ENCODE results near the gene ZPBP2.
"Not testable (repeated sequence)": the region's sequence is repeated elsewhere in the genome, so short reads cannot be mapped to it uniquely, and the experiment has no call there.

The ZPBP2 gene, protein sequence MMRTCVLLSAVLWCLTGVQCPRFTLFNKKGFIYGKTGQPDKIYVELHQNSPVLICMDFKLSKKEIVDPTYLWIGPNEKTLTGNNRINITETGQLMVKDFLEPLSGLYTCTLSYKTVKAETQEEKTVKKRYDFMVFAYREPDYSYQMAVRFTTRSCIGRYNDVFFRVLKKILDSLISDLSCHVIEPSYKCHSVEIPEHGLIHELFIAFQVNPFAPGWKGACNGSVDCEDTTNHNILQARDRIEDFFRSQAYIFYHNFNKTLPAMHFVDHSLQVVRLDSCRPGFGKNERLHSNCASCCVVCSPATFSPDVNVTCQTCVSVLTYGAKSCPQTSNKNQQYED

DNA sequence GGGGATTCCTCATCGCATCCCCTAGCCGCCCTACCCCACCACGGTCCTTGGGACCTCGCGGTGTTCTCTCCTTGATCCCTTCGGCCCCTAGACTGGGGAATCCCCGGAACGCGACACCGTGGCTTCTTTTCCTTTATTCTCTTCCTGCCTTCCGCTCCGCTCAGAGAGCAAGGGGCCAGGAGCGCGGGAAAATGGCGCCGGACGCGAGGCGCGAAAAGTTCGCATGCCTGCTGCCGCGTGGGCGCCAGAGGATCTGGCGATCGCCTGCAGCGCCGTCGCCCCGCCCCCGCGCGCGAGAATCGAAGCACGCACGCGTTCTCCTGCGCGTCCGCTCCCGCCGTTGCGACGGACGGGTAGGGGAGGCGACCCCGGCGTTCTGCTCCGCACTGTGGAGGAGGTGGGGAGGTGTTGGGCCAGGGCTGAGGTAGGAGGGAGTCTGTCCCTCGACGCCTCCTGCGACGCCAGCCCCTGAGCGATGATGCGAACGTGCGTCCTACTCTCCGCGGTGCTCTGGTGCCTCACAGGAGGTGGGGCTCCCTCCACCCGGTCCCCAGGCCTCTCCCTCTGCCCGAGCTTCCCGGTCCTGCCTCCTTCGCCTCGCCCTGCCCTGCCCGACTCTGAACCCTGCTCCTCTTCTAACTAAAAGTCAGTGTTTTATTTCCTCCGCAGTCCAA lies at the start of gene ZPBP2:
Gene ZPBP2, plus strand, starts transcription at position 323 of the 674 bp plus-strand sequence. Its CDS starts 153 bp downstream, at position 476.
- DNase-seq (ENCODE audit: low read depth): peak; percentile 24

DNA sequence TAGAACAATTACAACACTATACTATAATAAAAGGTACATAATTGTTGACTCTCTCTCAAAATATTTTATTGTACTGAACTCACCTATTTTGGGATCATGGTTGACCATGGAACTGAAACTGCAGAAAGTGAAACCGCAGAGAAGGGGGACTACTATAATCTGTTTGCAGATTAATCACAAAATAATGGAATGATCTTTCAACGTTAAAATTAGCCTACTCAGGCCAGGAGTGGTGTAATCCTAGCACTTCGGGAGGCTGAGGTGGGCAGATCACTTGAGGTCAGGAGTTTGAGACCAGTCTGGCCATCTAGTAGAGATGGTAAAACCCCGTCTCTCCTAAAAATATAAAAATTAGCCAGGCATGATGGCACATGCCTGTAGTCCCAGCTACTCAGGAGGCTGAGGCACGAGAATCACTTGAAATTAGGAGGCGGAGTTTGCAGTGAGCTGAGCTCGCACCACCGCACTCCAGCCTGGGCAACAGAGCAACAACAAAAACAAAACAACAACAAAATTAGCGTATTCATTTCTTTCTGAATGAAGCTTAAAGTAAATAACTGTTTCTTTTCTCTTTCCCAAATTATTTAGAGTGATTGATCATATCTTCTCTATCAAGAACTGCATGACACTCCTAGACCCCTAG lies 49.5 kb upstream of the ZPBP2 start:
- DNase-seq (ENCODE audit: low read depth): no peak

DNA sequence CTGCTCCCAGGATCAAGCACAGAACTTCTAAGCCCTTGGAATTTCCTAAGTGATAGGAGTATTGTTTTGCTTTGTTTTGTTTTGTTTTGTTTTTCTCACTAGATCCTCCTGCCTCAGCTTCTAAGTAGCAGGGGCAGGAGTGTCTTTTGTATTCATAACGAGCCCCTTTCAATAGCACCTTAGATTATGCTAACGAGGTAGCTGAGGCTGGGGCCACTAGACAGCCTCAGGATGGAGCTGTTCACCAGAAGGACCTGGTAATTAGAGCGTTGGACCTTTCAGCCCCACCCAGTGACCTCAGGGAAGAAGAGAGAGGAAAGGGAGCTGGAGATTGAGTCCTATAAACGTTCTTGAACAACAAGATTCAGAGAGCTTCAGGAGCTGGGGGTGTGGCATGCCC lies 47.5 kb upstream of the ZPBP2 start:
- DNase-seq (ENCODE audit: low read depth): no peak

DNA sequence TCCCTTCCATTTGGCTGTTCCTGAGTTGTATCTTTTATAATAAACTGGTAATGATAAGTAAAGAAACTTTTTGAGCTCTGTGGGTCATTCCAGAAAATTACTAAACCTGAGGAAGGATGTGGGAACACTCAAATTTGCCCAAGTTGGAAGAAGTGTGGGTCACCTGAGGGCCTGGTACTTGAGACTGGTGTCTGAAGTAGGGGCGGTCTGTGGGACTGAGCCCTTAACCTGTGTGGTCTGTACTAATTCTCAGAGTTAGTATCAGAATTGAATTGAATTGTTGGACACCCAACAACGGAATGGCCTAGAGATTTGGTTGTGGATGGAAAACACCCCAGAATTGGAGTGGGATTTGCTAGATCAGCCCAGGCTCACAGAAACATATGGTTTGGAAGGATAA lies 47.0 kb upstream of the ZPBP2 start:
- DNase-seq (ENCODE audit: low read depth): no peak

DNA sequence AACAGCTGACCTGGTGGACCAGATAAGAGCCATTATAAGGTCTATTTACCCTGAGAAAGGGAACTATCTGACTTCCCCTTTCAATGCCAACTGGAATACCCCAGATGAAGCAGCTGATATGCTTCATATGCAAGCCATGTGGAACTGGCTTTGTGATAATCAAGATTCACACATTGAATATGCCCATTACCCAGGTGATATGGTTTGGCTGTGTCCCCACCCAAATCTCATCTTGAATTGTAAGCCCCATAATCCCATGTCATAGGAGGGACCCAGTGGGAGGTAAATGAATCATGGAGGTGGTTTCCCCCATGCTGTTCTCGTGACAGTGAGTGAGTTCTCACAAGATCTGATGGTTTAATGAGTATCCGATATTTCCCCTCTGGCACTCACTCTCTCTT lies 46.0 kb upstream of the ZPBP2 start:
- no peak for DNase-seq (ENCODE audit: low read depth)

DNA sequence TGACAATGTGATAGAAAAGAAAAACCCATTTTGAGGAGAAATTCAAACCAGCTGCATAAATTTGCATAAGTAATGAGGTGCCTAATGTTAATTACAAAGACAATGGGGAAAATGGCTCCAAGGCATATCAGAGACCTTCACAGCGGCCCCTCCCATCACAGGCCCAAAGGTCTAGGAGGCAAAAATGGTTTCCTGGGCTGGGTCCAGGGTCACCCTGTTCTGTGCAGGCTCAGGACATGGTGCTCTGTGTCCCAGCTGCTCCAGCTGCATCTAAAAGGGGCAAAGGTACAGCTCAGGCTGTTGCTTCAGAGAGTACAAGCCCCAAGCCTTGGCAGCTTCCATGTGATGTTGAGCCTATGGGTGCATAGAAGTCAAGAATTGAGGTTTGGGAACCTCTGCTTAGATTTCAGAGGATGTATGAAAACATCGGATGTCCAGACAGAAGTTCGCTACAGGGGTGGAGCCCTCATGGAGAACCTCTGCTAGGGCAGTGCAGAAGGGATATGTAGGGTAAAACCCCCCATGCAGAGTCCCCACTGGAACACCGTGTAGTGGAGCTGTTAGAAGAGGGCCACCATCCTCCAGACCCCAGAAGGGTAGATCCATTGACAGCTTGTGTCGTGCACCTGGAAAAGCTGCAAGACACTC lies 44.5 kb upstream of the ZPBP2 start:
- no peak for DNase-seq (ENCODE audit: low read depth)

DNA sequence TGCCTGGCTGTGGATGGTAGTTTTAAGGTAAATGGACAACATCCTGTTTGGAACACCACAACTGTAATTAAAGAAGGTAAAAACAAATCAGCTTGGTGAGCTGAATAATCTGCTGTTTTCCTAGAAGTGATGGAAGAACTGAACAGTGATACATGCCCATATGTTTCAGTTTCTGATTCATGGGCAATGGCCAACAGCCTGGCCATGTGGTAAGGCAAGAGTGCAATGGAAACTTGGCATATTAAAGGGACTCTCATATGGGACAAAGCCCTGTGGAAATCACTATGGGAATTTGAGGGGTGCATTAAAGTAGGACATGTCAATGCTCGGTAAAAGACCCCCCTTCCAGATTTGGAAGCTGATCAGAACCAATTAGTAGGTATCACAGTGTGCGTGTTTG lies 41.7 kb upstream of the ZPBP2 start:
- no peak for DNase-seq (ENCODE audit: low read depth)

DNA sequence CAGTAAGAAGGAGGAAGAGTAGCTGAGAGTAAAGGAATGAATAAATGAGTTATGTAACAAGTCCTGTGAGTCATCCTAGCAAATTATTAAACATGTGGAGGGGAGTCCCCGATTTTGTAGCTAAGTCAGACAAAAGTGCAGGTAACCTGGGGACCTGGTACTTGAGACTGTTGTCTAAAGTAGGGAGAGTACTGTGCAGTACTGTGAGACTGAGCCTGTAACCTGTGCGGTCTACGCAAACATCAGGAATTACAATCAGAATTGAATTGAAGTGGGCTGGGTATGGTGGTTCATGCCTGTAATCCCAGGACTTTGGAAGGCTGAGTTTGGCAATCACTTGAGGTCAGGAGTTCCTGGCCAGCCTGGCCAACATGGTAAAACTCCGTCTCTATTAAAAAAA lies 39.6 kb upstream of the ZPBP2 start:
- no peak for DNase-seq (ENCODE audit: low read depth)

DNA sequence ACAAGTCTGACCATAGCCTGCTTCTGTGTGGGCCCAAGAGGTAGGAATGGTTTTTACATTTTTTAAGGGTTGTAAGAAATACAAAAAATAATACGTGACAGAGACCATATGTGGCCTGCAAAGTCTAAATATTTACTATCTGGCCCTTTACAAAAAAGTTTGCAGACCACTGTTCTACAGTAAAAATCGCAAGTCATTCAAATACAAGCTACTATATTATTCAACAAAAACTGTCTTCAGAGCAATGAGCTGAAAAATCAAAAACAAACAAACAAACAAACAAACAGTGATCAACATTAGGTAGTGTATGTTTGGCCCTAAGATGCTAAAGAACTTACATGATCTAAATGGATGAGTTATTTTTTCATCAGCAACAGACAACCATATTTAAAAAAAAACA lies 36.4 kb upstream of the ZPBP2 start:
- DNase-seq (ENCODE audit: low read depth): no peak

DNA sequence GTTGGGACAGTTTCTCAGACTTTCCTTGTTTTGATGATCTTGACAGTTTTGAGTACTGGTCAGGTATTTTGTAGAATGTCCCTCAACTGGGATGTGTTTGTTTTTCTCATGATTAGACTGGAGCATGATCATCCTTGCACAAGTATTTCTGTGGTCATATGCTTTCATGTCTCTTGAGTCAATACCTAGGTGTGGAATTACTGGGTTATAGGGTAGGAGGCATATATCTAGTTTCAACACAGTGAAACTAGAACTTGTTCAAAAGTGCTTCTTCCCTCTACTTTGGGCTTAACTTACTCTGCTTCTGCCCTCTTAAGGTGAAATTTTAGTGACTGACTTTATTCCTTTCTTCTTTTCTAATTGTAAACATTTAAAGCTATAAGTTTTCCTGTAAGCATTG lies 34.0 kb upstream of the ZPBP2 start:
- DNase-seq (ENCODE audit: low read depth): no peak

DNA sequence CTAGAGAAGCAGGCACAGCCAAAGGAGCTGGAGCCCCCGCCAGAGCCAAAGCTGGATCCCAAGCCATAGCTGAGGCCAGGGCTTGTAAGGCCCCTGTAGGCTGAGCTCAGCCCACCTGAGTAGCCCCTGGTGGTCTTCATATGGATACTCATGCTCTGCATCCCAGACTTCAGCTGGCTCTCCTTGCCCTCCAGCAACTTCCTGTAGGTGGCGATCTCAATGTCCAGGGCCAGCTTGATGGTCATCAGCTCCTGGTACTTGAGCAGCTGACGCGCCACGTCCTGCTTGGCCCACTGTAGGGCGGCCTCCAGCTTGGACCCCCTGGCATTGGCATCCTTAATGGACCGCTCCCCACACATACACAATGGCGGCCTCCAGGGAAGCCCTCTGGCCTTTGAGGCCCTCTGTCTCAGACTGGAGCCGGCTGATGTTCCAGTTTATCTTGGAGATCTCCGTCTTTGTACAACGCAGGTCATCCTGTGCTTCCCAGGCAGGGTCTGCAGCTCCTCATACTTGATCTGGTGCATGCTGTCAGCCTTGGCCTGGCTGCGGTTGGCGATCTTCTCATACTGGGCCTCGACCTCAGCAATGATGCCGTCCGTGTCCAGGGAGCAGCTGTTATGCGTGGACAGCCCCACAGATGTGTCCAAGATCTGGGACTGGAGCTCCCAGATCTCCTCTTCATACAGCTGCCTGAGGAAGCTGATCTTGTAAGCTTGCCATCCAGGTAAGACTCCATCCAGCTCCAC lies 32.8 kb upstream of the ZPBP2 start:
- no peak for DNase-seq (ENCODE audit: low read depth)

DNA sequence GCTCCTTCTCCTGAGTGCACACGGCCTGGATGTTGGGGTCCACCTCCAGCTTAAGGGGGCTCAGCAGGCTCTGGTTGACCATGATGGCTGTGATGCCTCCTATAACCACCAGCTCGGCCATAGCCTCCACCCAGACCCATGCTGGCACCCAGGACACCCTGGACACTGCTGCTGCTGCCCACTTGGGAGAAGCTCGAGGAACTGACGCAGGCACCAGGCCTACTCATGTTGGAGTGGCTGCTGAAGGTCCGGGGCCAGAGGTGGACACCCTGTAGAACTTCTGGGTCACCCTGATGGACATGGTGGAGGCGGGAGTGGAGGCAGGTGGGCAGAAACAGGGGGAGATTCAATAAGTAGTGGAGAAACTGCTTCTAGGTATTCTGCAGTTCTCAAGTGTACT lies 31.9 kb upstream of the ZPBP2 start:
- no peak for DNase-seq (ENCODE audit: low read depth)

DNA sequence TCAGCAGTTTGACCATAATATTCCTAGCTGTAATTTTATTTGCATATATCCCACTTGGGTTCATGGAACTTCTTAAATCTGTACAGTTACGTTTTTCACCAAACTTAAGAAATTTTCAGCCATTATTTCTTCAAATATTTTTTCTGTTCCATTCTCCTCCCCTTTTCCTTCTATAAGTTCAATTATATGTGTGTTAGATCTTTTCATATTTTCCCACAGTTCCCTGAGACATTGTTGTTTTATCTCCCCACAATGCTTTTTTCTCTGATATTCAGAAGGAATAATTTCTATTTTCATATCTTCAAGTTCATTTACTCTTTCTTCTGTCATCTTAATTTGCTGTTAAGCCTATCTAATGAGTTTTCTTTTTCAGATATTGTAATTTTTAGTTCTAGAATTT lies 29.9 kb upstream of the ZPBP2 start:
- DNase-seq (ENCODE audit: low read depth): no peak

DNA sequence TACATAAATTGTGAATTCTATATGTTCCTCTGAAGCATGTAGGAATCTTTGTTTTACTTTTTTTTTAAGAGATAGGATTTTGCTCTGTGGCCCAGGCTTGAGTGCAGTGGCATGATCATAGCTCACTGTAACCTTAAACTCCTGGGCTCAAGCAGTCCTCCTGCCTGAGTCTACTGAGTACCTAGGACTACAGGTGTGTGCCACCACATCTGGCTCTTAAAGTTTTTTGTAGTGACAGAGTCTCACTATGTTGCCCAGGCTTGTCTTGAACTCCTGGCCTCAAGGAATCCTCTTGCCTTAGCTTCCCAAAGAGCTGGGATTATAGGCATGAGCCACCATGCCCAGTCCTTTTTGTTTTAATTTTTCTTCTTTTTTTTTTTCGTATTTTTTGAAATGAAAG lies 29.2 kb upstream of the ZPBP2 start:
- DNase-seq (ENCODE audit: low read depth): no peak

DNA sequence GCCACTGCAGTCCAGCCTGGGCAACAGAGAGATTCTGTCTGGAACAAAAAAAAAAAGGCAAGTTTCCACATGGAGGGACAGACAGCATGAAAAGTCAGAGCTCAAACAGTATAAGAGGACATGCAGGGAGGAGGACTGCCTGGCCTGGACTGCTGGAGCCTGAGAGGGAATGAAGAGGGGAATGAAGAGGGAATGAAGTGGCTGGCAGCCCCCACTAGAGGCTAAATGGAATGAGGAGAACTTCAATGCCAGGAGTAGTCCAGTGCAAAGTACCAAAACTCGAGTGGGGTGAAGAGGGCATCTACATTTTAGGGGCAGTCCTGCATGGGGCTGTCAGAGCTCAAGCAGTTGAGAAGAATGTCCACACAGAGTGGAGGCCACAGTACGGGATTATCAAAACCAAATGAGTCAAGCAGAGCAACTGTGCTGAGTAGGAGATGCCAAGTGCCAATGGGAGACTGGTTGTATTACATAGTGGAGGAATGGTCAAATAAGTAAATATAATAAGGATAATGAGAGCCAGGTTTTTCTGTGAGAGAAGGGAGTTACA lies 26.8 kb upstream of the ZPBP2 start:
- DNase-seq (ENCODE audit: low read depth): no peak

DNA sequence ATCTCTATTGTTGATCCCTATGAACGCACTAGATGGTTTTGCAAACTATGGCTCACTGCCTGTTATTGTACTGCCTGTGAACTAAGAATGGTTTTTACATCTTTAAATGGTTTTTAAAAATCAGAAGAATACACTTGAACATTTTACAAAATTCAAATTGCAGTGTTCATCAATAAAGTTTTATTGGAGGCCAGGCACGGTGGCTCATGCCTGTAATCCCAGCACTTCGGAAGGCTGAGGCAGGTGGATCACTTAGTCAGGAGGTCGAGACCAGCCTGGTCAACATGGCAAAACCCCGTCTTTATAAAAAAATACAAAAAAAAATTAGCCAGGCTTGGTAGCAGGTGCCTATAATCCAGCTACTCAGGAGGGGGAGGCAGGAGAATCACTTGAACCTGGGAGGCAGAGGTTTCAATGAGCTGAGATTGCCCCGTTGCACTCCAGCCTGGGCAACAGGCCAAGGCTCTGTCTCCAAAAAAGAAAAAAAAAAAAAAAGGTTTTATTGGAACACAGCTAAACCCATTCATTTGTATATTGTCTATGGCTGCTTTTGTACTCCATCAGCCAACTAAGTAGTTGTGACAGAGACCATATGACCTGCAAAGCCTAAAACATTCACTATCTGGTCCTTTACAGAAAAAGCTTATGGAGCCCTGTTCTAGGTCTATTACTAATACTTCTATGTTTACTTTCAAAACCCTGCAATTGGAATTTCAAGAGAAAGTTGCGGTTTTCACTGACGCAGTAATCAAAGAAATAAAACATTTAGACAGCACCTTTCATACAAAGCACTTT lies 22.8 kb upstream of the ZPBP2 start:
- DNase-seq (ENCODE audit: low read depth): no peak

DNA sequence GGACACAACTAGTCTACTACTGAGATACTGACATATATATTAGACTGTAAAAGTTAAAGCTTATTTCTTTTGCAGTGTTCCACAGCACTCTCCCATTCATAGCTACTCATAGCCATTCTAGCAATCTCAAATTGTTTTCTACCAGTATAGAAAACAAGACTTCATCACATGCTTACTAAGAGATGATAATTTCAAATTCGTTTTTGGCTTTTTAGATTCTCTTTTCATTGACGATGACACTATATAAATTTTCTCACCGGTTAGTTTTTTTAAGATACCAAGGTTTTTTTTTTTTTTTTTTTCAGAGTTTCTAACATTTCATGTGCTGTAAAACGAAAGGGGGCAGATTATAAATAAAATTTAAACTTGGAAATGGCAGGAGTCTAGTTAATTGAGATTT lies 21.8 kb upstream of the ZPBP2 start:
- DNase-seq (ENCODE audit: low read depth): no peak

DNA sequence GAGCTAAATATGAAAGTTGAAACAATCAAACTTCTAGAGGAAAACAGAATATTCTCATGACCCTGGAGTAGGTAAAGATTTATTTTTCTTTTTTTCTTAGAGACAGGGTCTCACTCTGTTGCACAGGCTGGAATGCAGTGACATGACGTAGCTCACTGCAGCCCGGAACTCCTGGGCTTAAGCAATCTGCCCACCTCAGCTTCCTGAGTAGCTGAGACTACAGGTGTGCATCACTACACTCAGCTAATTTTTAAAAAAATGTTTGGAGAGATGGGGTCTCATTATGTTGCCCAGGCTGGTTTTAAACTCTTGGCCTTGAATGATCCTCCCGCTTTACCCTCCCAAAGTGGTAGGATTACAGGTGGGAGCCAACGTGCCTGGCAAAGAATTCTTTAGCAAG lies 19.4 kb upstream of the ZPBP2 start:
- DNase-seq (ENCODE audit: low read depth): no peak

DNA sequence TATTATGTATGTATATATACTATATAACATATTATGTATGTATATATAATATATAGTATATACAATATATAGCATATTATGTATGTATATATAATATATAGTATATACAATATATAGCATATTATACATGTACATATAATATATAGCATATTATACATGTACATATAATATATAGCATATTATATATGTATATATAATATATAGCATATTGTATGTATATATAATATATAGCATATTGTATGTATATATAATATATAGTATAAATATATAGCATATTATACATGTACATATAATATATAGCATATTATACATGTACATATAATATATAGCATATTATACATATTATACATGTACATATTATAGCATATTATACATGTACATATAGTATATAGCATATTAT lies 17.8 kb upstream of the ZPBP2 start:
- not testable (repeated sequence) for DNase-seq (ENCODE audit: low read depth)

DNA sequence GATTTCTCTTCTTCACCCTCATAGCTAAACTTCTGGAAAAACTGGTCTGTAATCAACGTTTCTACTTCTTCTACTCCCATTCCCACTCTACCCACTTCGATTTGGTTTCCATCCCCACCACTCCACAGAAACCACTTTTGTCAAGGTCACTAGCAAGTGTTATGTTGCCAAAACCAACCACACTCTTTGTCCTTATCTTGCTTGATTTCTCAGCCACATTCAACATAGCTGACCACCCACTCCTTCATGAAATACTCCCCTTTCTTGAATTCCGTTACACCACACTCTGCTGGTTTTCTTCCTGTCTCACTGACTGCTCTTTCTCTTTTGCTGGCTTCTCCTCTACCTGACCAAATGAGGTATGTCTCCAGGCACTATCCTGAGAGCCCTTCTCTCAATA lies 15.8 kb upstream of the ZPBP2 start:
- DNase-seq (ENCODE audit: low read depth): no peak

DNA sequence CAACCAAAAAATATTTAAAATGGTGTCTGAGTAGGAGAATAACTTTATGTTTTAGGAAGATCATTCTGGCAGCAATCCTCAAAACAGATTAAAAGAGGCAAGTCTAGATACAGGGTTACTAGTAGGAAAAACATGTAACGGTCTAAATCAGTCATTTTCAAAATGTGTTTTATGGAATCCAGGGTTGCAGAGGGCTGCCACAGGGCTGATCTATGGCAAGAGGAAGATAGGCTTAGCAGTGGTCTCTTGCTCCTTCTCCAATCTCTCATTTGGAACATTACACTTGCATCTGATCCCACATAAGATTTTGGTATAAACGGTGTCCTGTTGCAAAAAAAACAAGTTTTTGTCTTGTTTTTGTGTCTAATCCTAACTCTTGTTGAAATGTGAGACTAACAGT lies 13.1 kb upstream of the ZPBP2 start:
- no peak for DNase-seq (ENCODE audit: low read depth)
